HUDEP-2 (cell line): ENCODE measurements around the gene PPM1M.
A peak's percentile ranks its signal among the peaks of the same experiment; 100 is the strongest.

Experiments
- DNase-seq, 76 experiments: peaks; one replicate each; lab custom pipeline; 2025; ENCODE audit not compliant: unreplicated experiment in 76 of 76; lab: John Stamatoyannopoulos, UW

The PPM1M gene, protein sequence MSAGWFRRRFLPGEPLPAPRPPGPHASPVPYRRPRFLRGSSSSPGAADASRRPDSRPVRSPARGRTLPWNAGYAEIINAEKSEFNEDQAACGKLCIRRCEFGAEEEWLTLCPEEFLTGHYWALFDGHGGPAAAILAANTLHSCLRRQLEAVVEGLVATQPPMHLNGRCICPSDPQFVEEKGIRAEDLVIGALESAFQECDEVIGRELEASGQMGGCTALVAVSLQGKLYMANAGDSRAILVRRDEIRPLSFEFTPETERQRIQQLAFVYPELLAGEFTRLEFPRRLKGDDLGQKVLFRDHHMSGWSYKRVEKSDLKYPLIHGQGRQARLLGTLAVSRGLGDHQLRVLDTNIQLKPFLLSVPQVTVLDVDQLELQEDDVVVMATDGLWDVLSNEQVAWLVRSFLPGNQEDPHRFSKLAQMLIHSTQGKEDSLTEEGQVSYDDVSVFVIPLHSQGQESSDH

GRCh38 chr3:52245322-52246263, at the start of gene PPM1M:
PPM1M (plus strand) TSS chr3:52245759; CDS start chr3:52245825, 66 bp downstream.
- peak in 3 of 76 experiments; percentile 3 to 26 (median 16) for DNase-seq

DNA sequence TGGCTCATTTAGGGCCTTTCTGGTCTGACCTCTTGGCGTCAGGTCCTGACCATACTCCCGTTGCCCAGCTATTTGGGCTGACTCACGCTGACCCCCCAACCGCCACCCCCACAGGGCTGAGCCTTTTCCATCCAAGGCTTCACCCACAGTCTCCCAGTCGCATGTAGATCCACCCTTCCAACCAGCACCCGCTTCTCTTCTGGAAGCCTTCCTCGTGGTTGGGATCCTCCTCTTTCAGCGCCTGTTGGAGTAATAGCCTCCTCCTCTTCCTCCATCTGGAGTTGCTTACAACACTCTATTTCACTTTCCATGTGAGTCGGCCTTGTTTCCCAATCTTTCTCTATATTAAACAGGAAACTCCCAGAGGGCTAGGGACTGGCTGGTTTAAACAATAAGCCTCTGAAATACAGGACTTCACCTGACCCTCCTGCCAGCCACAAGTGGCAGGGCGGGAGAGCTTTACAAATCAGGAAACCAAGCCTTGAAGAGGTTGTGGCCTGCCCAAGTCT, 49.7 kb upstream of the PPM1M start:
- no peak for DNase-seq

GRCh38 chr3:52196977-52197376, 48.6 kb upstream of the PPM1M start:
- DNase-seq = peak in 9 of 76 experiments; percentile 5 to 40 (median 10)

DNA sequence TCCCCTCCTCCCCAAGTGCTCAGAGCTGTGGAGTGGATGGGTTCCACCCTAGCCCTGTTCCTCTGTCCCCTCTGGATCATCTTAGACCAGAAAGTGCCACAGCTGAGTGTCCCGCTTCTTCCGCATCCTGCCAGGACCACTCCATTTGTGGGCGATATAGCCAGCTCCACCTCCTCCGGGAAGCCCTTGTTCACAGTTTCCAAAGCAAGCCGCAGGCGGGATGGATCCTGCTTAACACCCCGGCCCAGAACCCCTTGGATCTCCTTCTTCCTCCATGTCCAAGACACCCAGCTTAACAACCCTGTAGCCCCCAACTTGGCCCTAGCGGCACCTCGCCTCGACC, 48.1 kb upstream of the PPM1M start:
- no peak for DNase-seq

GRCh38 chr3:52197842-52198625, 47.5 kb upstream of the PPM1M start, which contains the start of gene ALAS1:
ALAS1 (plus strand) TSS chr3:52198160; CDS start chr3:52199242, 1,082 bp downstream.
- DNase-seq = peak in 72 of 76 experiments; percentile 50 to 94 (median 84)

GRCh38 chr3:52198643-52199608, 46.6 kb upstream of the PPM1M start:
- no peak for DNase-seq

DNA sequence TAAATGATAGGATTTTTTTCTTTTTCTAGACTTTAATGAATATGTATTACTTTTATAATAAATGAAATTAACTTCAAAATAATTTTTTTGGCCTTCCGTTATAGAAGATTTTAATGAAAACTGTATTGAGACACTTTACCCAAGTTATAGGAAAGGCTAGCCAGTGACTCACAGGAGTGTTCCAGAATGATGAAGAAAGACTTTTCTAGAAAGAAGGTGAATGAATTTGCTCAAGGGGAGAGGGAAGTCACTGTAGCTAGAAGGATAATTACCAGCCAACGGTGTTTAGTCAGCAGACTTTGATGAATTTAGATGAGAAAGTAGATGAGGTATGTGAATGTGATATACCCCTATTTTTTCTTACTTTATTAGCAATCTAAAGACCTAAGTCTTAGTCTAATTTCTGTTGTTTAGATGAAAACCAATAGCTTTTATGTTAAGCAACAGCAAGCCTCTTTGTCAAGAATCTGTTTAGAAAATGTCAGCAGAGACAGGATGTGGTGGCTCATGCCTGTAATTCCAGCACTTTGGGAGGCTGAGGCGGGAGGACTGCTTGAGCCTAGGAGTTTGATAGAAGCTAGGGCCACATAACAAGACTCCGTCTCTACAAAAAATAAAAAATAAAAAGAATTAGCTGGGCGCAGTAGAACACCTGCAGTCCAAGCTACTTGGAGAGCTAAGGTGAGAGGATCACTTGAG, 44.4 kb upstream of the PPM1M start:
- no peak for DNase-seq

DNA sequence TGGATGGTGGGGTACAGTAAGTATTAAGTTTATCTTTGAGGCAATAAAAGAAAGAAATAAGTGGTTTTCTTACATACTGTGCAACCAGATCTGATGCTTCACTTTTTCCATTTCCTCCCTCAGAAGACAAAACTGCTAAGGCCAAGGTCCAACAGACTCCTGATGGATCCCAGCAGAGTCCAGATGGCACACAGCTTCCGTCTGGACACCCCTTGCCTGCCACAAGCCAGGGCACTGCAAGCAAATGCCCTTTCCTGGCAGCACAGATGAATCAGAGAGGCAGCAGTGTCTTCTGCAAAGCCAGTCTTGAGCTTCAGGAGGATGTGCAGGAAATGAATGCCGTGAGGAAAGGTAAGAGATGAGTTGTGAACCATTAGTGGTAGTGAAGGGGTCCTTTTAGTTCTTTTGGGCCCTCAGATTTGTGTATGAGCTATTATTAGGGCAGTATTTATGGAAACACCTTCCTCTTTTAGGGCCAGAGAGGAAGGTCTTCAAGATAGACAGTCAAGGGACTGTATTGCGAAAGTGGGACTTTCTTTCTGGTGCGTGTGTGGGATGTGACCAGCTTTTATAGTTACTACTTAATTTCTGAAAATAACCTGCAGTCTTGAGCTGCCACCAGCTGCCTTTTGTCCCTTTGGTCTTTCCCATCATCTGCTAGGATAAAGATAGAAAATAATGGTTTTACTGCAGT, 43.0 kb upstream of the PPM1M start:
- DNase-seq = no peak

GRCh38 chr3:52203701-52204100, 41.9 kb upstream of the PPM1M start:
- no peak for DNase-seq

- DNase-seq = no peak
Observed at GRCh38 chr3:52204337-52205073, 41.1 kb upstream of the PPM1M start.

- DNase-seq = no peak
Observed at GRCh38 chr3:52205727-52206372, 39.7 kb upstream of the PPM1M start.

GRCh38 chr3:52208556-52208955, 37.0 kb upstream of the PPM1M start:
- no peak for DNase-seq

GRCh38 chr3:52210037-52210436, 35.5 kb upstream of the PPM1M start:
- no peak for DNase-seq

DNA sequence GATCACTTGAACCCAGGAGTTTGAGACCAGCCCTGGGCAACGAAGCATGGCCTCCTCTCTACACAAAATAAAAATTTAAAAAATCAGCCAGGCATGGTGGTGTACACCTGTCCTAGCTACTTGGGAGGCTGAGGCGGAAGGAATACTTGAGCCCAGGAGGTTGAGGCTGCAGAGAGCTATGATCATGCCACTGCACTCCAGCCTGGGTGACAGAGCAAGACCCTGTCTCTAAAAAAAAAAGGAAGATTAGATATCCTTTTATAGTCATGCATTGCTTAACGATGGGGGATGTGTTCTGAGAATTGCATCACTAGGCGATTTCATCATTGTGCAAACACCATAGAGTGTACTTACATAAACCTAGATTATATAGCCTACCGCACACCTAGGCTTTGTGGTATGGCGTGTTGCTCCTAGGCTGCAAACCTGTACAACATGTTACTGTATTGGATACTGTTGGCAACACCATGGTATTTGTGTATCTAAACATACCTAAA, 35.0 kb upstream of the PPM1M start:
- DNase-seq = no peak

- DNase-seq = no peak
Observed at GRCh38 chr3:52211268-52211891, 34.2 kb upstream of the PPM1M start.

DNA sequence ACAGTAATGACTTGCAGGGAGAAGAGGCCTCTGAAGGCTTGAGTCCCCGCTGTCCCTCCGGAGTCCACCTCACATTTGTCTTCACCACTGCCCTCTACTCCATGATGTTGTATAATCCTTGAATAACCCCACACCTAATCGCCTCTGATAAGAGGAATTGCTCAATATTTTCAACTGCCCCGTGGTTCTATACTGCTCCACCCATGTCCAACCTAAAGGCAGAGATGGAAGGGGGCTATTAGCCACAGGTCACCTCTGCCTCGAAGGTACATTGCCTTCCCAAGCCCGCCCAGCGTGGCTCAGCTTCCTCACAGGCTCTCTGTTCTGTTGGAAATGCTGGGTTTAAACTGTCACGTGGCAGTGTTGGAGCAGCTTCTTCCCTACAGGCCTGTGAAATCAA, 32.6 kb upstream of the PPM1M start:
- no peak for DNase-seq
